GM10266 (cell line): ENCODE data around the gene CLINT1.

Experiments
- DNase-seq: peaks from one replicate; pipeline ENCODE4 v3.0.0; 2012; ENCODE audit errors: extremely low spot score
- CTCF ChIP-seq: IDR thresholded peaks from 2 replicates; pipeline ENCODE4 v1.5.1; 2012; ENCODE audit warnings: mild to moderate bottlenecking, low read depth; ENCODE audit not compliant: control insufficient read depth, insufficient read depth; ENCODE audit errors: missing control alignments

Gene CLINT1

GRCh38 chr5:157827423-157827822, 31.5 kb downstream of the CLINT1 start:
- no peak for TF ChIP-seq CTCF
- no peak for DNase-seq

GRCh38 chr5:157823655-157824054, 35.3 kb downstream of the CLINT1 start:
- no peak for DNase-seq
- no peak for TF ChIP-seq CTCF

- no peak for DNase-seq
- TF ChIP-seq CTCF: no peak
Measured at GRCh38 chr5:157821822-157822622, 36.9 kb downstream of the CLINT1 start.

DNA sequence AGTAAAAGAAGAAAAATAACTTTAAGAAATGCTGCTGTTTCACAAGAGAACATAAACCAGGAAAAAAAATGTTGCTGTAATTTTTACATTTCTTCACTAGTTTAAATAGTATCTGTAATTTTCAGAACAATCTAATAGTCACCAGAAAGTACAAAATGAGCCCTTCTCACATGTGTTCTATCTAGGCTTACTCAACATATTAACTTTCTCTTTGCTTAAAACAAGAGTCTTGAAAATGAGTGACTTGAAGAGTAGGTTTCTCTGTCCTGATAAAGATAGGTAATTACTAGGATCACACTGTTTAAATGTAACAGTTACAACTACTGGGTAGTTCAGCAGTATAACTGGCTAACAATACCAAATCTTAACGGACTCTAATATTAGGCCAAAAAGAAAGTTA, 37.5 kb downstream of the CLINT1 start:
- DNase-seq: no peak
- no peak for TF ChIP-seq CTCF

DNA sequence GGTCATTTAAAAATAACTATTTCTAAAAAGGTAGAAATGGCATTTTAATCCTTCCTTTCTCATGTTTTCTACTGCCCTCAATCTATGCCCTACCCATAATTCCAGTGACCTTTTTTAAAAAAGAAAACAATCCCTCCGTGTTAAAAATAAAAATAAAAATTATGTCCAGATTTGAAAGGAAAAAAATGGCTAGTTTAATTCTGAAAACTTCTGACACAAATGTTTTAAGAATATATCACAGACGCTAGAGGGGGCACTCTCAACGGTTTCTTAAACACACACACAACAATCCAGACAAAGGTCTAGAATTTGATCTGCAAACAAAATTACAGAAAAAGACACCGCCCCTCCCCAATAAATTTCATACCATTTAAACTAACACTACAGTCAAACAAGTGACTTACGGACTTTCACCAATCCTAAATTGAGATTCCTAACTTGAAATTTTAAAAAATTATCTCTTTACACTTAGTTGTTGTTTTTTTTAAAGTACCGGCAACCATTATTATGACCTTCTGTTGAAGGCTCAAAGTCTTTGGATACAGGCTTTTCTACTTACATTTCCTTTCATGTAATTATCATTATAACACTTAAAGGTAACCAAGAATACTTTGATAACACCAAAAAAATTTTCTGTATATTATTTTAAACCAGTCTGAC, 38.2 kb downstream of the CLINT1 start:
- peak; percentile 34 for TF ChIP-seq CTCF
- peak; percentile 20 for DNase-seq

- DNase-seq: no peak
- TF ChIP-seq CTCF: no peak
Measured at GRCh38 chr5:157819502-157820115, 39.3 kb downstream of the CLINT1 start.

DNA sequence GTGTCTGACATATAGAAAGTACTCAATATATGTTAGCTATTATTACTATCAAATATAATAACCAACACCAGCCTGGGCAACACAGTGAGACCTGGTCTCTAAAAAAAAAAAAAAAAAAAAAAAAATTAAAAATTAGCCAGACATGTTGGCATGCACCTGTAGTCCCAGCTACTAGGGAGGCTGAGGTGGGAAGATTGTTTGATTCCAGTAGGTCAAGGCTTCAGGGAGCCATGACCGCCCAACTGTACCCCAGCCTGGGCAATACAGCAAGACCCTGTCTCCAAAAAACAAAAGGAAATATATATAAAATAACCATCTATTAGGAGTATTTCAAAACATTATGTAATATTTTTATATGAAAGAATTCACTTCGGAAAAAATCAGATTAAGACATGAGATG, 40.6 kb downstream of the CLINT1 start:
- DNase-seq: no peak
- no peak for TF ChIP-seq CTCF
